Fibroblast of lung (primary cell): ENCODE results near the gene CTNNA2. TPM values are rescaled to one million over a fixed set of nuclear protein-coding genes. Genes with fewer than 3 reads are reported as not detected.

Experiments used
- DNase-seq, 2 donors: peaks; one replicate each; pipeline versions ENCODE4 v3.0.0 to v3.0.0-alpha.2; 2010; ENCODE audit warnings: low read depth in 2 of 2
- H2AFZ ChIP-seq: 2 replicates; pipeline ENCODE4 v1.5.1; 2012; ENCODE audit warnings: low read length, control low read depth, inconsistent platforms
- H3K27ac ChIP-seq: 2 replicates; pipeline ENCODE4 v1.5.1; 2011; ENCODE audit warnings: low read length, control low read depth; ENCODE audit not compliant: insufficient read depth
- H3K27me3 ChIP-seq: 2 replicates; pipeline ENCODE4 v1.5.1; 2011; ENCODE audit warnings: mild to moderate bottlenecking, low read length; ENCODE audit not compliant: control insufficient read depth, insufficient read depth
- H3K36me3 ChIP-seq: 2 replicates; pipeline ENCODE4 v1.5.1; 2011; ENCODE audit warnings: low read length; ENCODE audit not compliant: control insufficient read depth, insufficient read depth
- H3K4me1 ChIP-seq: 2 replicates; pipeline ENCODE4 v1.5.1; 2011; ENCODE audit warnings: low read length; ENCODE audit not compliant: control insufficient read depth, insufficient read depth; ENCODE audit errors: extremely low read depth
- H3K4me2 ChIP-seq: 2 replicates; pipeline ENCODE4 v1.5.1; 2011; ENCODE audit warnings: low read length, control low read depth; ENCODE audit not compliant: insufficient read depth; ENCODE audit errors: extremely low read depth
- H3K4me3 ChIP-seq, 4 experiments: fragments of 200-600 bp in 1 of 4; sonication (generic) in 1 of 4; replicated peaks in 1 of 4; 2 replicates each; pipeline ENCODE4 v1.5.1; 2011 to 2016; ENCODE audit warnings: low read length in 4 of 4, low read depth in 3 of 4, mild to moderate bottlenecking in 3 of 4, control low read depth in 2 of 4, inconsistent platforms in 1 of 4, mixed read lengths in 1 of 4; ENCODE audit not compliant: insufficient read depth in 1 of 4; ENCODE audit errors: control extremely low read depth in 1 of 4
- H3K79me2 ChIP-seq: 2 replicates; pipeline ENCODE4 v1.5.1; 2012; ENCODE audit warnings: mild to moderate bottlenecking, low read length, inconsistent platforms; ENCODE audit not compliant: control insufficient read depth, insufficient read depth
- H3K9ac ChIP-seq: 2 replicates; pipeline ENCODE4 v1.5.1; 2011; ENCODE audit warnings: mild to moderate bottlenecking, low read length, control low read depth; ENCODE audit not compliant: insufficient read depth
- H3K9me3 ChIP-seq: 2 replicates; pipeline ENCODE4 v1.5.1; 2012; ENCODE audit warnings: low read depth, low read length; ENCODE audit not compliant: control insufficient read depth, insufficient read depth
- H4K20me1 ChIP-seq: 2 replicates; pipeline ENCODE4 v1.5.1; 2011; ENCODE audit warnings: low read length; ENCODE audit not compliant: control insufficient read depth, insufficient read depth; ENCODE audit errors: extremely low read depth
- CTCF ChIP-seq, 2 donors: IDR thresholded peaks in 1 of 2; conservative IDR thresholded peaks in 1 of 2; 1 replicate in 1 of 2; 2 replicates in 1 of 2; pipeline ENCODE4 v1.5.1; 2011 to 2012; ENCODE audit warnings: low read length in 2 of 2, control low read depth in 1 of 2, inconsistent platforms in 1 of 2, low read depth in 1 of 2, mild to moderate bottlenecking in 1 of 2
- EZH2 ChIP-seq: IDR thresholded peaks from 2 replicates; pipeline ENCODE4 v1.5.1; 2012; ENCODE audit warnings: low read length, control low read depth, mild to moderate bottlenecking; ENCODE audit errors: missing control alignments
- polyA plus RNA-seq, 2 donors: library from polyadenylated mRNA; depleted of rRNA in 1 of 2; stranded (reverse) in 1 of 2; unstranded in 1 of 2; fragments of >200 nt; gene quantifications; 2 replicates each; pipeline ENCODE4 v1.2.1, GENCODE V29; 2011 to 2012; ENCODE audit warnings: missing spikeins in 1 of 2
- total RNA-seq: library from RNA; depleted of rRNA; stranded (reverse); fragments of >200 nt; gene quantifications from 2 replicates; pipeline ENCODE4 v1.2.1, GENCODE V29; 2014

CTNNA2 gene
- total and polyA plus RNA-seq, 2 donors (not counting 1 experiment from before 2014, with no cell fraction given) = not detected

GRCh38 chr2:80467262-80467811 is 954.5 kb downstream of the CTNNA2 start:
- no peaks in the 10 kb centered on the region for H3K79me2 ChIP-seq
- H4K20me1 ChIP-seq = no peaks in the 10 kb centered on the region
- no peaks in the 10 kb centered on the region for H3K4me1 ChIP-seq
- no peaks in the 10 kb centered on the region for H3K27me3 ChIP-seq
- H3K9me3 ChIP-seq = no peaks in the 10 kb centered on the region
- H3K9ac ChIP-seq = no peak overlapping the region
- no peak overlapping the region for H3K4me2 ChIP-seq
- DNase-seq = no peak
- H2AFZ ChIP-seq = no peak overlapping the region
- no peaks in the 10 kb centered on the region for H3K36me3 ChIP-seq
- TF ChIP-seq EZH2 (no peak), CTCF (conservative IDR thresholded peaks at IDR 0.05 in 1 of 2, IDR thresholded peaks at IDR 0.05 in 1 of 2; ENCODE audit: low read depth in 1 of 2, low read length in 2 of 2) (no peak)
- H3K4me3 ChIP-seq = no peak overlapping the region
- no peak overlapping the region for H3K27ac ChIP-seq

DNA sequence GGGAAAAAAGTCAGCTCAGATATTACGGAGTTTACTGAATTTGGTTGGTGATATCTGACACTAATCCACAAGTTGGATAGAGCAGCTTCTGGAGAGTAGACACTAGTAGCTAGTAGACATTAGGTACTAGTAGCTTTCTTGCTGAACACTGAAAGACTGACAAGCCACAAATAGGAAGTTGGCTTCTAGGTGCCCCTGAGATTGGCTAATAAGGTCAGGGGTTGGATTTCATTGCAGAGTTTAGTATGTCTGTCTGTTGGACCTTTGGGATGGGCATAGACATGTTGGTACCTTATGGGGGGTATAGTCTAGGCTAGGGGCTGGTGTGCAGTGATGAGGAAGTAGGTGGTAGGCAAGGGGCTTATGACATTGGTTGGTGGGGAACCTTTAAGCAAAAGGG is 956.6 kb downstream of the CTNNA2 start:
- TF ChIP-seq CTCF (conservative IDR thresholded peaks at IDR 0.05 in 1 of 2, IDR thresholded peaks at IDR 0.05 in 1 of 2; ENCODE audit: low read depth in 1 of 2, low read length in 2 of 2) (no peak), EZH2 (no peak)

DNA sequence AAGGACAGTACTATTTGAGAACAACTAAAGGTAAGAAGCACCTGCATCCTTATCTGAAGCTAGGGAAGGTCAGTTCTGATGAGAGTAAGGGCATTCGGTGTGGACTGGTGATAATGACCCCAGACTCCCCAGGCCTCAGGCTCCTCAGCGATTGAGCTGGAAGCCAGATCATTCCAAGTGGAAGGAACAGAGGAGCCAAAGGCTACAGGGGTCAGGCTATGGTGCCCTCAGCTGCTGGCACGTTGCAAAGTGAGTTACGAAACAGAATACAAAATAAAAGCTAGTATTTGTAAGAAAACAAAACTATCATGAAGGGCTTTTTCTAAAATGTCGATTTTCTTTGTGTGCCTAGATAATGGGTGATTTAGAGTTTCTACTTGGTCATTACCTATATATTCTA is 960.2 kb downstream of the CTNNA2 start:
- no peak overlapping the region for H3K4me2 ChIP-seq
- H3K9me3 ChIP-seq = no peaks in the 10 kb centered on the region
- TF ChIP-seq CTCF (conservative IDR thresholded peaks at IDR 0.05 in 1 of 2, IDR thresholded peaks at IDR 0.05 in 1 of 2; ENCODE audit: low read depth in 1 of 2, low read length in 2 of 2) (no peak), EZH2 (no peak)
- H3K27me3 ChIP-seq = no peaks in the 10 kb centered on the region
- H4K20me1 ChIP-seq = no peaks in the 10 kb centered on the region
- no peaks in the 10 kb centered on the region for H3K36me3 ChIP-seq
- H3K4me3 ChIP-seq = no peak overlapping the region
- no peak for DNase-seq
- no peaks in the 10 kb centered on the region for H3K4me1 ChIP-seq
- no peak overlapping the region for H2AFZ ChIP-seq
- no peaks in the 10 kb centered on the region for H3K79me2 ChIP-seq
- no peak overlapping the region for H3K27ac ChIP-seq
- H3K9ac ChIP-seq = no peak overlapping the region

More for the DNA sequence above, 956.6 kb downstream of the CTNNA2 start:
- H3K36me3 ChIP-seq = no peaks in the 10 kb centered on the region
- DNase-seq = no peak
- no peak overlapping the region for H3K27ac ChIP-seq
- H2AFZ ChIP-seq = no peak overlapping the region
- no peaks in the 10 kb centered on the region for H3K4me1 ChIP-seq
- H4K20me1 ChIP-seq = no peaks in the 10 kb centered on the region
- H3K4me2 ChIP-seq = no peak overlapping the region
- H3K9ac ChIP-seq = no peak overlapping the region
- H3K4me3 ChIP-seq = no peak overlapping the region
- H3K27me3 ChIP-seq = no peaks in the 10 kb centered on the region
- H3K9me3 ChIP-seq = no peaks in the 10 kb centered on the region
- no peaks in the 10 kb centered on the region for H3K79me2 ChIP-seq
